A549 treated with CpdA at 1 μM for 4 hours (cell line): ENCODE results near the gene THSD4. TPM values are rescaled to one million over a fixed set of nuclear protein-coding genes. Genes with fewer than 3 reads are reported as not detected.

Experiments used
- total RNA-seq: library from RNA; stranded (reverse); fragments of 200-300 nt; extraction: Qiagen RNA extraction; gene quantifications from 5 replicates; pipeline ENCODE4 v1.2.3, GENCODE V29; 2022; ENCODE audit warnings: low read depth

THSD4 gene
- total RNA-seq = 18.1 to 24.2 TPM (median 20.9 TPM) in 5 replicates

DNA sequence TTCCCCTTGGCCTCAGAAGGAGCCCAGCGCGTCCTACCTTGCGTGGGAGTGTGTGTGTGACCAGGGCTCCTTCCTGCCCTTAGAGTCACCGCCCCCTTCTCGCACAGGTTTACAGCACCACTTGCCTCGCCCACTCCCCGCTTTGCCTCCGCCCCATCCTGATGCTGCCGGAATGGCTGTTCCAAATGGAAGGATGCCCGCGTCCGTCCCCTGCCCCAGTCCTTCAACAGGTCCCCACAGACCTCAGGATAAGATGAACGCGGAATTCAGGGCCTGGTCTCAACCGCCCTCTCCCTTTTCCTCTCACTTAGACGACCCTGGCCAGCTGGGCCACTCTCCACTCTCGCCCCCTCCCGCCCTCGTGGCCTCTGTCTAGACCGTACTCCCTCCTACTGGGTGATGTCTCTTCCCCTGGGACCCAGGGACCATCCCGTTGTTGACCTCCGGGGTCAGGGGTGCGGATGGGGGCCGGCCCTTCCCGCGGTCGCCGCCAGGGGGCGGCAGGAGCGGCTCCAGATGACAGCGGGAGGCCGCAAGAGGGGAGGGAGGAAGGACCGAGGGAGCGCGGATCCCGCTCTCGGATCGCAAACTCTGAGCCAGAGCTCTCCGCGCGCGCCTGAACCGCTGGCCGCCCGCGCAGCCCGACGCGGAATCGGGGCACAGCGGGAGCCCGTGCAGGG lies at the start of gene THSD4:
TSS of gene THSD4 (plus strand) at position 585 of the 680 bp plus-strand sequence.

GRCh38 chr15:71810256-71811035 lies 695.2 kb downstream of the THSD4 start, which contains the start of gene NR2E3:
Gene NR2E3, plus strand, starts transcription at chr15:71810554. Its CDS starts 190 bp downstream, at chr15:71810744.

Other genes with a start within 250 kb of the THSD4 start
- 5.0 to 7.1 TPM (median 5.9 TPM) in 5 replicates for gene THAP10, start 223.0 kb upstream of the THSD4 start, total RNA-seq
- gene LRRC49, start 222.6 kb upstream of the THSD4 start, total RNA-seq = 4.1 to 5.5 TPM (median 5.3 TPM) in 5 replicates